GM12801 (cell line): ENCODE data around the gene GULP1.

Experiments used
- TF ChIP-seq, protein P1 (sequence below): IDR thresholded peaks from one replicate; pipeline ENCODE4 v1.5.1; 2011; ENCODE audit warnings: control low read depth; ENCODE audit not compliant: insufficient read length; ENCODE audit errors: extremely low read depth

The GULP1 gene

DNA sequence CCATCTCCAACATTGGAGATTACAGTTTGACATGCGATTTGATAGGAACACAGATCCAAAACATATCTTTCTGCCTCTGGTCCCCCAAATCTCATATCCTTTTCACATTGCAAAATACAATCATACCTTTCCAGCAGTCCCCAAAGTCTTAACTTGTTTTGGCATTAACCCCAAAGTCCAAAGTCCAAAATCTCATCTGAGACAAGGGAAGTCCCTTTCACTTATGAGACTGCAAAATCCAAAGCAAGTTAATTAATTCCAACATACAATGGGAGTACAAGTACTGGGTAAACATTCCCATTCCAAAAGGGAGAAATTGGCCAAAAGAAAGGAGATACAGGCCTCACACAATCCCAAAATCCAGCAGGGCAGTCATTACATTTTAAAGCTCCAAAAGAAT lies 265.4 kb downstream of the GULP1 start:
- TF ChIP-seq, protein P1, sequence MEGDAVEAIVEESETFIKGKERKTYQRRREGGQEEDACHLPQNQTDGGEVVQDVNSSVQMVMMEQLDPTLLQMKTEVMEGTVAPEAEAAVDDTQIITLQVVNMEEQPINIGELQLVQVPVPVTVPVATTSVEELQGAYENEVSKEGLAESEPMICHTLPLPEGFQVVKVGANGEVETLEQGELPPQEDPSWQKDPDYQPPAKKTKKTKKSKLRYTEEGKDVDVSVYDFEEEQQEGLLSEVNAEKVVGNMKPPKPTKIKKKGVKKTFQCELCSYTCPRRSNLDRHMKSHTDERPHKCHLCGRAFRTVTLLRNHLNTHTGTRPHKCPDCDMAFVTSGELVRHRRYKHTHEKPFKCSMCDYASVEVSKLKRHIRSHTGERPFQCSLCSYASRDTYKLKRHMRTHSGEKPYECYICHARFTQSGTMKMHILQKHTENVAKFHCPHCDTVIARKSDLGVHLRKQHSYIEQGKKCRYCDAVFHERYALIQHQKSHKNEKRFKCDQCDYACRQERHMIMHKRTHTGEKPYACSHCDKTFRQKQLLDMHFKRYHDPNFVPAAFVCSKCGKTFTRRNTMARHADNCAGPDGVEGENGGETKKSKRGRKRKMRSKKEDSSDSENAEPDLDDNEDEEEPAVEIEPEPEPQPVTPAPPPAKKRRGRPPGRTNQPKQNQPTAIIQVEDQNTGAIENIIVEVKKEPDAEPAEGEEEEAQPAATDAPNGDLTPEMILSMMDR: no peak

DNA sequence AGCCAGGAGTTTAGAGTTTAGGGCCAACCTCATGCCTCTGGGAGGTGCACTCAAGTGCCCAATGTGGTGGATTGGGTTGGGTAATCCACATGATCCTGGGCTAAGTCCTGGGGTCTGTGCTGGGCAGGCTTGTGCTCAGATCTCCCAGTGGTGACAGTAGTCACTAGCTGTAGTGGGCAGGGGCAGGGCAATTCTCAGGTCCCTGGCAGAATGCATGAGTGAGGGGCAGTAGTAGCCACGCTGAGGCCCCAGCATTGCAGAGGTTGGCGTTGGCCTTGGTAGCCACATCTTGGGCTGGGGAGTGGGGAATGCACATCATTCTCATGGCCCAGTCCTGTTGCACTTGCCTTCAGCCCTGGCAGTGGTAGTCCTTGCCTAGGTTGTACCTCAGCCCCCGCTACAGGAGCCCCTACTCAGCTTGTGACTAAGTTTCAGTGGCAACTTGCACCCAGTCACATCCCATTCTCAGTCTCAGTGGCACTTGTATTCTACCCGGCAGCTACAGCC lies 269.9 kb downstream of the GULP1 start:
- TF ChIP-seq, protein P1: no peak

DNA sequence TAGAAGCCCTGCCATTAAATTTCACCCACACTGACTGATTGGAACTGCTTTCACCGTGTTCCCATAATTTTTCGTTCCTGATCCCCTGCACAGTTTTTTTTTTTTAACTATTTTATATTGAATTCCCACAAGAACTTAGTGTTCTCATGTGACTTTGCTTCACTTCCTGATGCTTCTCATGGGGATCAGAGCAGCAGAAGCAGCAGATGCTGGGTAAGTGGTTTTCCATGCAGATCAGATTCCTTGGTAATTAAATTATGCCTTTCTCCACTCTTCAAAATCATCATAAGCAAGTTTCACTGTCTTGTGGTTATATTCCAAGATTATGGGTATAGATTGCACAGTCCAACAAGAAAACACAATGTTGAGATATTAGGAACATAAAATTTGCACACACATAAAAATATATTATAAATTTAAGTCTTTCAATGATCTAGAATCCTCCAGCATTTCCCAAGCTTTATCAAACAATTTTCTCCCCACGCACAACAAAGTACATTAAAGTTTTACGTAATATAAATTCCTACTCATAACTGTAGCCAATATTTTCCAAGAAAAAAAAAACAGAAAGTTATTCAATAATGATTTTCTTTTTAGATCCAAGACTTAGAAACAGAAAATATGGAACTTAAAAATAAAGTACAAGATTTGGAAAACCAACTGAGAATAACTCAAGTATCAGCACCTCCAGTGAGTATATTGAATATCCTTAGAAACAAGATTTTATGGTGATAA lies 277.9 kb downstream of the GULP1 start:
- TF ChIP-seq, protein P1: no peak

DNA sequence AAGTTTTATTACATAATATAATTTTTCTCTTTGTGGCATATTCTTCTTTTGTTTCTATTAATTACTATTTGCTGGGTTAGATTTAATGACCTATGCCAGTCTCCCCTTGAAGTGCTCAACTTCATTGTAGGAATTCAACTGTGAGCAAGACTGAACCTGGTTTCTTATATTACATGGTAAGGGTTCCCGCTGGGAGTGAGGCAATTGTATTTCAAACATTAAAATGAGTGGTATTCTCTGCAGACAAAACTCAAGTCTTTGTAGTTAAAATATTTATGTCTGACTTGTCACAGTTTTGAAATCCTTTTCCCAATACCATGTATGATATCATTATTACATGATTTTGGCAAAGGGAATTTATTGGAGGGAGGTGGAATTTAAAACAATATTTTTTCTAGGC lies 278.7 kb downstream of the GULP1 start:
- TF ChIP-seq, protein P1: no peak

DNA sequence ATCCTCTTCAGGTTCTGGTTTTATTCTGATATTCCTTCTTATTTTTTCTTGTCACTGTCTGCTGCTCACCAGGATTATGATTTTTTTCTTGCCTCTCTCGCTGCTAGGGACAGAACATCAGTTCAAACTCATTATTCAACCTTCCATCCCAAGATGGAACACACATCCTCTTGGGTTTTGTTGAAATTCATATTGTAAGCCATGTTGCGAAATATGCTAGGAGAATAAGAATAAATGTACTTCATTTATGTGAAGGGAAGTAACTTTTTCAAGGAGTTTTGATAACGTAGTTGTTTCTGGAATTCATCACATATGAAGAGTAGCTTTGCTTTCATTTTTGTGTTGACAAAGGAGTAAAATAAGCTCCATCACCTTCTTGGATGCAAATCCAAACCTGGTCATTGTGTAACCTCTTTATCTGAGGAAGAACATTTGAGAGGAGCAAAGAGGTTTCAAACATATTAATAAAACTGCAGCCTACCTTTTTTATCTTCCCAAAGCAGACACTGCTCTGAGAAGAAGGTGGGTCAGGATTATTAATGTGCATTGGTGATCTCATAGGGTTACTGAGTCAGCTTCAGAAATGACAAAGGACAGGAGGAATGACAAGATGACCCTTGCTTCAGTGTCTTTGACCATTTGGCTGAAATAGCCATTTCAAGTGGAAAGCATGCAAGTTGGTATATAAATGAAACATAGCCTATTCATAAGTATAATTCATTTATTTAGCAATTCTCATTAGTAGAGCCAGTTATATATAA lies 280.0 kb downstream of the GULP1 start:
- TF ChIP-seq, protein P1: no peak

DNA sequence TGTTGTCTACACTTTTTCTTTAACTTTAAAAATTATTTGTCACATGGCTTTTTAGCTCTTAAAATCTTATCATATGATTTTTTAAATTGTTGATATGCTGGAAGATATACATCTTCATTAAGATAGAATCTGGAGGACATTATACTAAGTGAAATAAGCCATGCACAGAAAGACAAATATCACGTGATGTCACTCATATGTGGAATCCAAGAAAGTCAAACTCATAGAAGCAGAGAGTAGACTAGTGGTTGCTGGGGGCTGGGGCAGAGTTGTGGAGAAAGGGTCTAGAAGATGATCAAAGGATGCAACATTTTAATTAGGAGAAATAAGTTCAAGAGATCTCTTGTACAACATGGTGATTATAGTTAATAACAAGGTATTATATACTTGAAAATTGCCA lies 280.9 kb downstream of the GULP1 start:
- TF ChIP-seq, protein P1: no peak

DNA sequence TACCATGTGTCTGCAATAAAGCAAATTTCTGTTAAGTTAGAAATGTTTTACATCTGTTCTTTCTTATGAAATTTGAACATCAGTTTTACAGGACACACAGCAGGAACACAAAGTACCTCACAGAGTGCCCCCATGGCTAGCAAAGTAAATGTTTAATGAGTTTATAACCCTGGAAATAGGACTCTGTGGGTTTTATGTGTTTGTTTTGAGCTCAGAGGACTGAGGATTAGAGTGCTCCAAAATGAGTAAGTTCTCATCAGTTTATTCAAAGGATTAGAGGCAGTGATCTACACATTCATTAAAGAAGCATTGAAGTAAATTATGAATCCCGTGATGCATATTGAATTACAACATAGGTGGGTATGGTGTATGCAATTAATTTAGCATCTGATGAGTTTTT lies 281.8 kb downstream of the GULP1 start:
- TF ChIP-seq, protein P1: no peak
